Measurements from ENCODE around the gene RHOF.

The RHOF gene

GRCh38 chr12:121808623-121809022, 15.1 kb upstream of the RHOF start:
- no peak for TF ChIP-seq CTCF (IDR thresholded peaks at IDR 0.05; ENCODE audit: extremely low read depth, missing control alignments)
- DNase-seq (ENCODE audit: low spot score): no peak

GRCh38 chr12:121807642-121808347, 14.3 kb upstream of the RHOF start:
- no peak for TF ChIP-seq CTCF (IDR thresholded peaks at IDR 0.05; ENCODE audit: extremely low read depth, missing control alignments)
- DNase-seq (ENCODE audit: low spot score): no peak

GRCh38 chr12:121806546-121807423, 13.3 kb upstream of the RHOF start:
- no peak for DNase-seq (ENCODE audit: low spot score)
- no peak for TF ChIP-seq CTCF (IDR thresholded peaks at IDR 0.05; ENCODE audit: extremely low read depth, missing control alignments)

DNA sequence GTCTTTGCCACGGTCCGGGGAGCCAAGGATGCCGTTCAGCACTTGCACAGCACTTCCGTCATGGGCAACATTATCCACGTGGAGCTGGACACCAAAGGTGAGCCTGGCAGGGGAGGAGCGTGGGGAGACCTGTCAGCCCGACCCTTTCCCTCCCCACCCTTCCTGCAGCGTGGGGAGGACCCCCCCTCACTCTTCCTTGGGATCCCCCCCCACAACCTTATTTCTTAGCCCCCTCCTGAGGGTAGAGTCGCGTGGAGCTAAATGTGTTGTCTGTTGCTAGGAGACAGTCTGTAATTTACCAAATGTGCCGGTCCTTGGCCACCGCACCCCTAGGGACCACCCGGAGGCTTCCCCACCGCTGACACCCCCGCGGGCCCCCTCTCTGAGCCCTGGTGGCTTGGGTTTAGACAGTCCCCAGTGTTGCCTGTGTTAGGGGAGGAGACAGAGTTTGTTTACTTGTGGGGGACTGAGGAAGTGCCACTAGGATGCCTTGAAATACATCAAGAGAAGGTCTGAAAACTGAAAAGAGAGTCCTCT, 12.6 kb upstream of the RHOF start:
- no peak for DNase-seq (ENCODE audit: low spot score)
- TF ChIP-seq CTCF (IDR thresholded peaks at IDR 0.05; ENCODE audit: extremely low read depth, missing control alignments): no peak

DNA sequence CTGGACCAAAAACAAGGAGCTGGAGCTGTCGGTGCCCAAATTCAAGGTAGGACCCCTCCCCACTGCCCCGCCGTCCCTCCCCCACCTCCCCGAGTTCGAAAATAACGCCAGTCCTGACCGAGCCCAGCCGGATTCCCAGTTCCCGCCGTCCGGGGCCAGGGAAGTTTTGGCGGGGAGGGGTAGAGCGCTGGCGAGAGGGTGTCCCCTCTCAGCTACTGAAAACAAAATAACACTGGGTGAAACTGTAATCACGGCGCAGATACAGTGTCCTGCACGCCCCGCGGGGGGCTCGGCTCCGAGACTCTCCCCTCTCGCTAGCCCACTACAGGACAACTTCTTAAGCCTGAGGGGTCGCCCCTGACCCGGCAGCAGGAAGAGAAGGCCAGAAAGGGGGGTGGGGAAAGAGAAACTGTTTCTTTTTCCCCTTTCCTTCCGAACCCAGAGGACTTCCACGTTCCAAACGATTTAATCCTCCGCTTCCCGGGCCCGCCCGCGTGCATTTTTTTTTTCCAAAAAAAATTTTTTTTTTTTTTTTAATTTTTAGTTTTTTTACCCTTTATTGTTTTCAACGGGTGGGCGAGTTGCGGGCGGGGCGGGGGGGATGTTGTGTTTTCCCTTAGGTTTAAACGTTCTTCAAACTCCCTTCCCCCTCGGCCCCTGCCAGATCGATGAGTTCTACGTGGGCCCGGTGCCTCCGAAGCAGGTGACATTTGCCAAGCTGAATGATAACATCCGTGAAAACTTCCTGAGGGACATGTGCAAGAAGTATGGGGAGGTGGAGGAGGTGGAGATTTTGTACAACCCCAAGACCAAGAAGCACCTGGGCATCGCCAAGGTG, 11.9 kb upstream of the RHOF start:
- TF ChIP-seq CTCF (IDR thresholded peaks at IDR 0.05; ENCODE audit: extremely low read depth, missing control alignments): no peak
- no peak for DNase-seq (ENCODE audit: low spot score)

- no peak for TF ChIP-seq CTCF (IDR thresholded peaks at IDR 0.05; ENCODE audit: extremely low read depth, missing control alignments)
- peak; percentile 69 for DNase-seq (ENCODE audit: low spot score)
Observed at GRCh38 chr12:121804417-121805111, 11.1 kb upstream of the RHOF start.
